ENCODE measurements around the gene CITED2.

The CITED2 gene

DNA sequence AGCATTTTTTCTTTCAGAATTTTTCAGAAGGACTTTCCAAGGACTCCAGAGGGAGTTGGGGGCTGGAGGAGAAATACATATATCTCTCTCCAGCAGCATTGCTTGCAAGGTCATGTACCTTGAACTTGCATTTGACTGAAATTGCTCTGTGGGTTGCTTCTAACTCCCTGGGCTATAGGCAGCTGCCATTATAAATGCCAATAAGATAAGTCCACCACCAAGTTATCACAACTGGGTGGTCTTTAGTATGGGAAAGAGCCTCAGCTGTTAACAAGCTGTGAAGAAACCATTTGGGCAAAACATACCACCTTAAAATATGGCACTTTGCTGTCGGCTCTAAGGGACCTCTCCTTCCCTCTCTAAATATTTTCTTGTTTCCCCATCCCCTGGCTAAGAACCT lies 20.9 kb upstream of the CITED2 start:
- H3K4me3 ChIP-seq (ENCODE audit: low read depth, low read length): no peak overlapping the region
- no peak for DNase-seq (ENCODE audit: low read depth)
- TF ChIP-seq, protein P1, sequence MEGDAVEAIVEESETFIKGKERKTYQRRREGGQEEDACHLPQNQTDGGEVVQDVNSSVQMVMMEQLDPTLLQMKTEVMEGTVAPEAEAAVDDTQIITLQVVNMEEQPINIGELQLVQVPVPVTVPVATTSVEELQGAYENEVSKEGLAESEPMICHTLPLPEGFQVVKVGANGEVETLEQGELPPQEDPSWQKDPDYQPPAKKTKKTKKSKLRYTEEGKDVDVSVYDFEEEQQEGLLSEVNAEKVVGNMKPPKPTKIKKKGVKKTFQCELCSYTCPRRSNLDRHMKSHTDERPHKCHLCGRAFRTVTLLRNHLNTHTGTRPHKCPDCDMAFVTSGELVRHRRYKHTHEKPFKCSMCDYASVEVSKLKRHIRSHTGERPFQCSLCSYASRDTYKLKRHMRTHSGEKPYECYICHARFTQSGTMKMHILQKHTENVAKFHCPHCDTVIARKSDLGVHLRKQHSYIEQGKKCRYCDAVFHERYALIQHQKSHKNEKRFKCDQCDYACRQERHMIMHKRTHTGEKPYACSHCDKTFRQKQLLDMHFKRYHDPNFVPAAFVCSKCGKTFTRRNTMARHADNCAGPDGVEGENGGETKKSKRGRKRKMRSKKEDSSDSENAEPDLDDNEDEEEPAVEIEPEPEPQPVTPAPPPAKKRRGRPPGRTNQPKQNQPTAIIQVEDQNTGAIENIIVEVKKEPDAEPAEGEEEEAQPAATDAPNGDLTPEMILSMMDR (IDR thresholded peaks at IDR 0.05; ENCODE audit: insufficient read depth, low read depth, low read length, missing control alignments): no peak

GRCh38 chr6:139394027-139394649 lies 19.7 kb upstream of the CITED2 start:
- H3K4me3 ChIP-seq (ENCODE audit: low read depth, low read length): no peak overlapping the region
- no peak for DNase-seq (ENCODE audit: low read depth)
- TF ChIP-seq, protein P1 (IDR thresholded peaks at IDR 0.05; ENCODE audit: insufficient read depth, low read depth, low read length, missing control alignments): no peak

- TF ChIP-seq, protein P1 (IDR thresholded peaks at IDR 0.05; ENCODE audit: insufficient read depth, low read depth, low read length, missing control alignments): no peak
- peak; percentile 48 for DNase-seq (ENCODE audit: low read depth)
- H3K4me3 ChIP-seq (ENCODE audit: low read depth, low read length): no peak overlapping the region
Observed at GRCh38 chr6:139392794-139393193, 18.3 kb upstream of the CITED2 start.

DNA sequence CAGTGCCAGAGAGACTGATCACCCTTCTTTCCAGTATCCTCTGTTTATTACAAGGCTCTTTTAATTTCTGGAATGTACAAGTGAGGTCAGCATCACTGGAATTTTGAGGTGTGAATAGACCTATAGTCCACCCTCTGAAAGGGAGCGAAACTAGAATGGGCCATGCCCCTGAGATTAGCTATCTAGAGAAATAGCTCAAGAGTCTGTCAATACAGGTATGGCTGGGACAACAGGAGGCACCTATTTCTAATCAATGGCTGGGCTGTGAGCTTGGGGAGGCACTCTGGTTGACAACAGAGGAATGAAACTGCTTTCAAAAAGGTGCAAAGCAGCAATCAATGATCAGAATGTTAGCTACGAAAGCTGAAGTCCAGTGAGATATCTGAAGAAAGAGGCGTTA lies 17.3 kb upstream of the CITED2 start:
- no peak for DNase-seq (ENCODE audit: low read depth)
- no peak overlapping the region for H3K4me3 ChIP-seq (ENCODE audit: low read depth, low read length)
- TF ChIP-seq, protein P1 (IDR thresholded peaks at IDR 0.05; ENCODE audit: insufficient read depth, low read depth, low read length, missing control alignments): no peak

GRCh38 chr6:139390447-139390846 lies 16.0 kb upstream of the CITED2 start:
- no peak overlapping the region for H3K4me3 ChIP-seq (ENCODE audit: low read depth, low read length)
- DNase-seq (ENCODE audit: low read depth): no peak
- TF ChIP-seq, protein P1 (IDR thresholded peaks at IDR 0.05; ENCODE audit: insufficient read depth, low read depth, low read length, missing control alignments): no peak

GRCh38 chr6:139388384-139388783 lies 13.9 kb upstream of the CITED2 start:
- no peak for DNase-seq (ENCODE audit: low read depth)
- TF ChIP-seq, protein P1 (IDR thresholded peaks at IDR 0.05; ENCODE audit: insufficient read depth, low read depth, low read length, missing control alignments): no peak
- no peak overlapping the region for H3K4me3 ChIP-seq (ENCODE audit: low read depth, low read length)

DNA sequence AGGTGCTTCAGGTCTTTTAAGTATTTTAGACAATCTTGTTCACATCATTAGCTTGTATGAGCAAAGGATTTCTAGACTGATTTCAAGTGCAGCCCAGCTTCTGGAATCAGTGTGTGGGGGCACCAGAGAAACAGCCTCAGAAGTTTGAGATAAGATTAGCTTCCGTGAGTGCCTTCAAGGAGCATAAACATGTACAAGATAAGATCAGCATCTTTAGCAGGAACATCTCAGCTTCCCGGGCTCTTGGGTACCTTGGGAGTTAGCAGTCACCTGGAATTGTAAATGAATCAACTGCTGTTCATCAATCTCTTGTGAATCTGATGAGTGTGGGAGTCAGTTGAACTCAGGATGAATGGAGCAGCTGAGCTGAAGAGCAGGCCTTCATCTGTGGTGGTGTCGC lies 12.0 kb upstream of the CITED2 start:
- H3K4me3 ChIP-seq (ENCODE audit: low read depth, low read length): no peak overlapping the region
- TF ChIP-seq, protein P1 (IDR thresholded peaks at IDR 0.05; ENCODE audit: insufficient read depth, low read depth, low read length, missing control alignments): no peak
- no peak for DNase-seq (ENCODE audit: low read depth)
